Measurements from ENCODE around the gene ME3.

DNA sequence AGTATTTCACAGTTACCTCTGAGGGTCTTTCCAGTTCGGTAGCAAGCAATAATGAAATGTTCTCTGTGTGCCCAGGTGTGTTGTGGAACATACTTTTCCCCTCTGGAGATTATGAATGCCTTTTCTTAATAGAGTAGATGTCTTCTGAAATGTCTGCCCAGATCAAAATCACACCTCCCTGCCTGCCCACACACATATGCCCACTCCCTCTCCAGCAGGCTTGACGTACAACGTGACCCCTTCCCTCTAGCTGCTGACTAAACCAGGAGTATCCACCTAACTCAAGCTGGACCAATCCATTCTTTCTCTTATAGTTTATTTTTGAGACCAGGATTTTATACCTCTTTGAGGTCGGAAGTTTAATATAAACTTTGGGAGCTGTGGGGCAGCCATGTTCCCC, 48.7 kb downstream of the ME3 start:
- TF ChIP-seq, protein P1, sequence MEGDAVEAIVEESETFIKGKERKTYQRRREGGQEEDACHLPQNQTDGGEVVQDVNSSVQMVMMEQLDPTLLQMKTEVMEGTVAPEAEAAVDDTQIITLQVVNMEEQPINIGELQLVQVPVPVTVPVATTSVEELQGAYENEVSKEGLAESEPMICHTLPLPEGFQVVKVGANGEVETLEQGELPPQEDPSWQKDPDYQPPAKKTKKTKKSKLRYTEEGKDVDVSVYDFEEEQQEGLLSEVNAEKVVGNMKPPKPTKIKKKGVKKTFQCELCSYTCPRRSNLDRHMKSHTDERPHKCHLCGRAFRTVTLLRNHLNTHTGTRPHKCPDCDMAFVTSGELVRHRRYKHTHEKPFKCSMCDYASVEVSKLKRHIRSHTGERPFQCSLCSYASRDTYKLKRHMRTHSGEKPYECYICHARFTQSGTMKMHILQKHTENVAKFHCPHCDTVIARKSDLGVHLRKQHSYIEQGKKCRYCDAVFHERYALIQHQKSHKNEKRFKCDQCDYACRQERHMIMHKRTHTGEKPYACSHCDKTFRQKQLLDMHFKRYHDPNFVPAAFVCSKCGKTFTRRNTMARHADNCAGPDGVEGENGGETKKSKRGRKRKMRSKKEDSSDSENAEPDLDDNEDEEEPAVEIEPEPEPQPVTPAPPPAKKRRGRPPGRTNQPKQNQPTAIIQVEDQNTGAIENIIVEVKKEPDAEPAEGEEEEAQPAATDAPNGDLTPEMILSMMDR (IDR thresholded peaks at IDR 0.05) = no peak
- TF ChIP-seq EZH2 (IDR thresholded peaks at IDR 0.05) (no peak), EZH2phosphoT487 (IDR thresholded peaks at IDR 0.05) (no peak)

All from neural progenitor cell (in vitro differentiated cells).